Stimulated activated CD4-positive, alpha-beta T cell treated with anti-CD3 and anti-CD28 coated beads, Interleukin-1b, Interleukin-23, amount 100 ng/mL, for 1 hour (primary cell): ENCODE results near the gene VTCN1.

ENCODE experiments used
- DNase-seq, 2 donors: peaks; one replicate each; pipeline ENCODE4 v3.0.0-alpha.2; 2020; ENCODE audit warnings: low read depth in 2 of 2

VTCN1 gene

DNA sequence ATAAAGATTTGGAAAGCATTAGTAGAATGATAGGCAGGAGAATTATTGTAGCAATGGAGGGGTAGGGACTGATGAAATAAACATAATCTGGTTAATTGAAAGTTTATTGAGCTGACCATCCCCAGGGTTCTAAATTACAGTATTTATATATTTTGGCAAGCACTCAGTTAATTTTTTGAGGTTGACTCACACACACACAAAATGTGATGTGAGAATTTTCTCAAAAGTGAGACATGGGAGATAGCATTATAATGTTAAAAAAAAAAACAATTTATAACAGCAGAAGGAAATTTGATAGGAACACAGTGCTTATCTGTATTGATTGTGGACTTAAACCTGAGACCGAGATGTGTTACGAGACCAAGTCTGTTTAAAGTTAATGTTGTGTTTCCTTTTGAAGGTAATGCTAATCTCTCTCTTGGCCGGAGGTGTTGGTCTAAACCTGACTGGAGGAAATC is 113.7 kb downstream of the VTCN1 start:
- DNase-seq: no peak

DNA sequence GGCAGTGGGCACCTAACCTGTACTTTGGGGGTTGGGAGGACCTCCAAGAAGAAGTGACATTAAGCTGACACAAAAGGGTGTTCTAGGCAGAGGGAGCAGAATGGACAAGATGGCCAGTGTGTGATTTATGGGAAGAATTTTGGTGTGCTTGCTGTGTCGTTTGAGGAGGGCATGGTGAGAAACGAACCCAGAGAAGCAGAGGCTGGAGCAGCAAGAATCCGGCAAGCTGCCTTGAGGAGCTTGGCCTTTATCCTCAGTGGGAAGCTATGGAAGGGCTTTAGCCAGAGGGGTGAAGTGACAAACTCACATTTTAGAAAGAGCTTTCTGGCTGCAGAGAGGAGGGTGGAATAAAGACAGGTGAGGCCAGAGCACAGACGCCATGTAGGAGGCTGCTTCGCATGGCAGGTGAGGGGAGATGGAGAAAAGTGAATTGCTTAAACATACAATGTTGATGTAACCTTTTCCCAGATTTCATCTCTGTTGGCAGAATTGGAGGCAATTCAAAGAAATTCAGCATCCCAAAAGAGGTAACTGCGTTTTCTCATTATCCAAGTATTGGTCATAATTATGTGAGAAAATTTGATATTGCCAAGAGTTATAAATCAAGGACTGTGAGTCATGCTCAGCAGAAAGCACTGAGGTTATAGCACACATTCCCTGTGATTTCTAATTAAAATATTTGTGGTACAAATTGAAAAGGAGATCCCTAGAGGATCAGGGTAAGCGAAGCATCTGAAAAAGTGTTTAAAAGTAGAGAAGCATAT is 115.7 kb downstream of the VTCN1 start:
- no peak for DNase-seq

DNA sequence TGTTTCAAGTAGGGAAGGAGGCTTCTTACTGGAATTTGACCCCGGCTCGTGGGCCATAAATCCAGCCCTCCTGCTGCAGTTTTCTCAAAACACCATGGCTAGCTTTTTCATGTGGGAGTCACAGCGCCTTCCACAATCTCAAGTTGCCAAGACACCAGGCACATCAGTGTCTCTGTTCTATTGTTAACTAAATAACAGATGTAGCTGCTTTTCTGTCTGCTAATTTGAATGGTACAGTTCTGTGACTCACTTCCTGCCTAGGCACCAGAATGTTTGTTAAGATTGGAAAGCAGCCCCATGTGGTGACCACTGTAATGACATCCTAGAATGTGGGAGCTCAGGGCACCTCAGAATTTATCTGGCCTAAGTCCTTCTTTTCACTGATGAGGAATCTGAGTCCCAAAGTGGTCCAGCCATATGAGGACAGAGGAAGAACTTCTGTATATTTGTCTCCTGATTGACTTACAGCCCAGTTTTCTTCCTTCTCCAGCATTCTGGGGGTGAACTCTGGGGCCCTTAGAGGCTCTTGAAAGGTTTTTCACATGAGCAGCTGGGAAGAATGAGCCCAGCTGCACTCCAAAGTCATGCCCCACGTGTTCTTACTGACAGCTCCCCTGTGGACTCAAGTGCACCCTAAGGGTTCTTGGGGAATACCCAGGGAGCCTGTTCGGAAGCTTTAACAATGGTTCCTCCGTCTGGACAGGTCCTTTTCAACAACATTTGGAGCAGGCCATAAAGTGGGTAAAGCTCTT is 116.7 kb downstream of the VTCN1 start:
- no peak for DNase-seq
